Naive thymus-derived CD8-positive, alpha-beta T cell (primary cell): ENCODE results near the gene RPL5. TPM values are rescaled to one million over a fixed set of nuclear protein-coding genes. Genes with fewer than 3 reads are reported as not detected.

Experiments used
- ATAC-seq, 2 donors: fragments of 150-1000 bp; cut with Tn5 transposase in 1 of 2; sonication (Bioruptor Pico), chemical (Tn5 transposase) in 1 of 2; 1 replicate in 1 of 2; 2 replicates in 1 of 2; pipeline ENCODE4 v1.10.0; 2021; ENCODE audit warnings: mild to moderate bottlenecking in 2 of 2, moderate library complexity in 2 of 2
- POLR2A ChIA-PET: fragments of 350-600 bp; sonication (Branson Sonifier 250); formaldehyde crosslinking; loops from one replicate; lab custom pipeline; 2021; ENCODE audit warnings: antibody characterized with exemption; lab: Charles Lee
- DNase-seq, 10 donors: peaks; one replicate each; pipeline versions ENCODE4 v3.0.0 to v3.0.0-alpha.2; 2020 to 2022
- H3K27ac Mint-ChIP-seq, 10 donors: one replicate each; pipeline ENCODE4 v1.8.0; 2020 to 2022; ENCODE audit warnings: mild to moderate bottlenecking in 10 of 10, mixed read lengths in 10 of 10, moderate library complexity in 4 of 10, inconsistent platforms in 1 of 10
- H3K27me3 Mint-ChIP-seq, 5 donors: one replicate each; pipeline ENCODE4 v1.8.0; 2021 to 2022; ENCODE audit warnings: mixed read lengths in 5 of 5
- H3K36me3 Mint-ChIP-seq, 3 donors: one replicate each; pipeline ENCODE4 v1.8.0; 2020 to 2022; ENCODE audit warnings: mixed read lengths in 3 of 3, mild to moderate bottlenecking in 2 of 3, inconsistent platforms in 1 of 3
- H3K4me1 Mint-ChIP-seq, 4 donors: one replicate each; pipeline ENCODE4 v1.8.0; 2021 to 2022; ENCODE audit warnings: mixed read lengths in 4 of 4
- H3K4me3 Mint-ChIP-seq, 10 donors: one replicate each; pipeline ENCODE4 v1.8.0; 2020 to 2022; ENCODE audit warnings: mild to moderate bottlenecking in 10 of 10, mixed read lengths in 10 of 10, moderate library complexity in 6 of 10, inconsistent platforms in 1 of 10
- H3K9me3 Mint-ChIP-seq, 9 donors: one replicate each; pipeline ENCODE4 v1.8.0; 2020 to 2022; ENCODE audit warnings: mixed read lengths in 9 of 9, mild to moderate bottlenecking in 3 of 9, inconsistent platforms in 1 of 9, moderate library complexity in 1 of 9
- polyA plus RNA-seq, 3 donors: library from polyadenylated mRNA; unstranded; fragments of 300-500 nt; fragmentation: Illumina TruSeq; gene quantifications; one replicate each; pipeline ENCODE4 v1.2.3, GENCODE V29; 2021
- total RNA-seq, 8 experiments: library from RNA in 2 of 8; stranded (reverse) in 2 of 8; gene quantifications; one replicate each; pipeline ENCODE4 v1.2.3 and lab custom pipeline; 2021 to 2026

RPL5 gene
- total and polyA plus RNA-seq, 5 experiments from 2014 or later: 1,607 to 3,560 (median 3,250) TPM

GRCh38 chr1:92826792-92827191, 5.0 kb upstream of the RPL5 start:
- Mint-ChIP-seq H3K9me3 (no peaks in the 10 kb centered on the region), H3K27ac (no peak overlapping the region), H3K36me3 (peaks cover 0 to under 1% (median under 1%) of the 10 kb centered on the region in 3 donors), H3K27me3 (no peaks in the 10 kb centered on the region), H3K4me1 (peaks cover under 1 to 4% (median 2%) of the 10 kb centered on the region in 4 donors), H3K4me3 (no peak overlapping the region)
- DNase-seq: no peak
- POLR2A ChIA-PET: no interaction called here
- no peak for ATAC-seq

DNA sequence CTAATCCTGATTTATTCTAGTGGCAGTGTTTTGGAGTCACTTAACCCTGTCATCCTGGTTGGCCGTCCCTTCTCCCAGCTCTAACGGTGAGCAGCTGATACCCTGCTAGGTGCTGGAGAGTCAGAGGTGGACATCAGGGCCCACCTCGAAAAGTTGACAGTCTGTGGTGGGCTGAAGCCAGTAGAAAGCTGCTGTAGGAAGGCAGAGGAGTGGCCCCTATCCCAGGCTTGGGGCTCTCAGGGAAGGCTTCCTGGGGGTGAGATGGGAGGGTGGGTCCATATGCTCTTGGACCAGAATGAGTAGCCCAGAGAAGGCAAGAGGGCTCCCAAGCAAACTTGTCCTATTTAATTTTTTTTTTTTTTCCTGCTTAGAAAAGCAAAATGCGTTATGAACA, 475 bp upstream of the RPL5 start:
- DNase-seq (no peak), ATAC-seq (no peak)
- H3K36me3 Mint-ChIP-seq: peaks cover 5 to 42% (median 23%) of the 10 kb centered on the region in 3 donors
- no peaks in the 10 kb centered on the region for H3K9me3 Mint-ChIP-seq
- H3K4me1 Mint-ChIP-seq: peaks cover 18 to 47% (median 44%) of the 10 kb centered on the region in 4 donors
- peak overlapping the region; percentile 18 to 100 (median 98) for H3K4me3 Mint-ChIP-seq
- H3K27me3 Mint-ChIP-seq: no peaks in the 10 kb centered on the region
- POLR2A ChIA-PET: interaction anchor here (0.6 to 2.6 kb wide), 11 partner anchors 9 to 1807 kb away, joined by 3 to 34 read pairs (median 4); partner anchors contain the start of genes DIPK1A, DR1 and TMED5
- peak overlapping the region in 5 of 10 donors; percentile 96 to 100 (median 97) for H3K27ac Mint-ChIP-seq

- Mint-ChIP-seq H3K27ac (peak overlapping the region; percentile 96 to 100 (median 98)), H3K36me3 (peaks cover 5 to 55% (median 25%) of the 10 kb centered on the region in 3 donors), H3K4me3 (peak overlapping the region; percentile 94 to 100 (median 98)), H3K9me3 (no peaks in the 10 kb centered on the region), H3K4me1 (peaks cover 21 to 60% (median 55%) of the 10 kb centered on the region in 4 donors), H3K27me3 (no peaks in the 10 kb centered on the region)
- POLR2A ChIA-PET: interaction anchor here (0.8 to 2.6 kb wide), 15 partner anchors 8 to 752 kb away, joined by 3 to 34 read pairs (median 4); partner anchors contain the start of genes DIPK1A, DR1, EVI5 and MTF2
- no peak for DNase-seq
- ATAC-seq: peak; percentile 5 to 10
These were observed 786 bp downstream of the RPL5 start for GRCh38 chr1:92832537-92833114.

DNA sequence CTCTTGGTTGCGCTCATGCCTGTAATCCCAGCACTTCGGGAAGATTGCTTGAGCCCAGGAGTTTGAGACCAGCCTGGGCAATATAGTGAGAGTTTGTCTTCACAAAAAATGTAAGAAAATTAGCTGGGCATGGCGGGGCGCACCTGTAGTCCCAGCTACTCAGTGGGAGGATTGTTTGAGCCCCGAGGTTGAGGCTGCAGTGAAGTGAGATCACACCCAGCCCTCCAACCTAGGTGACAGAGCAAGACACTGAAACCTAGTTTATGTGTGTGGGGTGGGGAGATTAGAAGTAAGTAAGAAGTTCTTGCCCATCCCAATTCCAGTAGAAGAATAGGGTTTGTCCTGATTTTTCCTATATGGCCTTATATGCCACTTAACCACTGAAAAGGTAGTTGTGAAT, 2.0 kb downstream of the RPL5 start:
- no peaks in the 10 kb centered on the region for H3K27me3 Mint-ChIP-seq
- no peaks in the 10 kb centered on the region for H3K9me3 Mint-ChIP-seq
- DNase-seq (no peak), ATAC-seq (no peak)
- H3K4me3 Mint-ChIP-seq: peak overlapping the region; percentile 94 to 100 (median 98)
- H3K4me1 Mint-ChIP-seq: peaks cover 26 to 72% (median 68%) of the 10 kb centered on the region in 4 donors
- peak overlapping the region; percentile 96 to 100 (median 98) for H3K27ac Mint-ChIP-seq
- H3K36me3 Mint-ChIP-seq: peaks cover 5 to 67% (median 25%) of the 10 kb centered on the region in 3 donors
- POLR2A ChIA-PET: no interaction called here

DNA sequence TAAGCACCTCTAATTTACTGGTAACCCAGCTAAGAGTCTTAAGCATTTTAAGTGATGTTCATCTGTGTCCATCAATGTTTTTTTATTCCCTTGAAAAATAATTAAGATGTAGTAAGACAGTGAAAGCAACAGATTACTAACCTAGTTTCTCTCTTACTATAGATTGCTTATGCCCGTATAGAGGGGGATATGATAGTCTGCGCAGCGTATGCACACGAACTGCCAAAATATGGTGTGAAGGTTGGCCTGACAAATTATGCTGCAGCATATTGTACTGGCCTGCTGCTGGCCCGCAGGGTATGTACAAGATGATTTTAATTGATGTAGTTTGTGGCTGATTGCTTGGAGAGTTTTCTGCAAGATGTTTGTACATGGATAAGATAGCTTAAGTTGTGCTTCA, 2.8 kb downstream of the RPL5 start:
- H3K4me3 Mint-ChIP-seq: peak overlapping the region; percentile 29 to 100 (median 98)
- peaks cover 26 to 79% (median 74%) of the 10 kb centered on the region in 4 donors for H3K4me1 Mint-ChIP-seq
- H3K27me3 Mint-ChIP-seq: no peaks in the 10 kb centered on the region
- DNase-seq: no peak
- peak overlapping the region; percentile 96 to 100 (median 98) for H3K27ac Mint-ChIP-seq
- ATAC-seq: no peak
- no peaks in the 10 kb centered on the region for H3K9me3 Mint-ChIP-seq
- H3K36me3 Mint-ChIP-seq: peaks cover 5 to 75% (median 25%) of the 10 kb centered on the region in 3 donors
- POLR2A ChIA-PET: interaction anchor here (0.7 kb wide), 1 partner anchor 127 kb away, joined by 4 read pairs; no protein-coding TSS in a partner anchor

GRCh38 chr1:92837062-92837461, 5.2 kb downstream of the RPL5 start:
- Mint-ChIP-seq H3K9me3 (no peaks in the 10 kb centered on the region), H3K27me3 (no peaks in the 10 kb centered on the region), H3K36me3 (peaks cover 6 to 95% (median 33%) of the 10 kb centered on the region in 3 donors), H3K27ac (peak overlapping the region in 8 of 10 donors; percentile 3 to 84 (median 64)), H3K4me1 (peaks cover 28 to 88% (median 81%) of the 10 kb centered on the region in 4 donors), H3K4me3 (peak overlapping the region in 8 of 10 donors; percentile 2 to 73 (median 38))
- ATAC-seq: no peak
- no peak for DNase-seq
- POLR2A ChIA-PET: interaction anchor here (0.6 kb wide), 1 partner anchor 8 kb away, joined by 8 read pairs; no protein-coding TSS in a partner anchor

DNA sequence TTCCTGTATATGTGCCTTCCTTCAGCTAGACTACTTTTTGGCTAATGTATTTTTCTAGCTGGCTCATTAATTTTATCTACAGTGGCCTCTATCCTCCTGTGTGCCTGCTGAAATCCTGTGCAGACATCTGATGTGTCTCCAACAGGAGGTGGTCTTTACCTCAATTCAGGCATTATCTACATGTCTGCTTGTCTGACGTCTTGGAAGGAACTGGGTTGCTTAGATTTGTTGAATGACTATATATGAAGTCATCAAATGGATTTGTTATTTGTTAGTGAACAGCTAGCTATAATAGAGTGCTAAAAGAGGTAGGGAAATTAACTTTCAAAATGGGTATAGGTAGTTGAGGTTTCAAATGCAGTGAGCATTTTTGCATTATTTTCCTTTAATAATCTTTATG, 6.7 kb downstream of the RPL5 start:
- Mint-ChIP-seq H3K27me3 (no peaks in the 10 kb centered on the region), H3K4me3 (peak overlapping the region in 7 of 10 donors; percentile 11 to 67 (median 25)), H3K9me3 (no peaks in the 10 kb centered on the region), H3K36me3 (peaks cover 3 to 99% (median 36%) of the 10 kb centered on the region in 3 donors), H3K4me1 (peaks cover 26 to 75% (median 70%) of the 10 kb centered on the region in 4 donors), H3K27ac (peak overlapping the region; percentile 17 to 84 (median 60))
- no peak for DNase-seq
- POLR2A ChIA-PET: interaction anchor here (0.6 to 0.9 kb wide), 3 partner anchors 9 to 124 kb away, joined by 3 to 4 read pairs (median 4); no protein-coding TSS in a partner anchor
- ATAC-seq: peak in 1 of 2 donors; percentile 16

- Mint-ChIP-seq H3K4me3 (peak overlapping the region in 6 of 10 donors; percentile 18 to 50 (median 23)), H3K27ac (peak overlapping the region in 9 of 10 donors; percentile 25 to 84 (median 63)), H3K4me1 (peaks cover 22 to 66% (median 61%) of the 10 kb centered on the region in 4 donors), H3K27me3 (no peaks in the 10 kb centered on the region), H3K9me3 (no peaks in the 10 kb centered on the region), H3K36me3 (peaks cover 3 to 99% (median 43%) of the 10 kb centered on the region in 3 donors)
- DNase-seq: no peak
- no peak for ATAC-seq
- POLR2A ChIA-PET: interaction anchor here (0.7 to 0.9 kb wide), 2 partner anchors 8 to 121 kb away, joined by 3 to 4 read pairs; no protein-coding TSS in a partner anchor
These were observed 7.6 kb downstream of the RPL5 start for GRCh38 chr1:92839442-92839841.

- no peak for ATAC-seq
- H3K4me3 Mint-ChIP-seq: peak overlapping the region in 2 of 10 donors; percentile 14 to 15
These were observed 8.8 kb downstream of the RPL5 start for GRCh38 chr1:92840600-92840999.

DNA sequence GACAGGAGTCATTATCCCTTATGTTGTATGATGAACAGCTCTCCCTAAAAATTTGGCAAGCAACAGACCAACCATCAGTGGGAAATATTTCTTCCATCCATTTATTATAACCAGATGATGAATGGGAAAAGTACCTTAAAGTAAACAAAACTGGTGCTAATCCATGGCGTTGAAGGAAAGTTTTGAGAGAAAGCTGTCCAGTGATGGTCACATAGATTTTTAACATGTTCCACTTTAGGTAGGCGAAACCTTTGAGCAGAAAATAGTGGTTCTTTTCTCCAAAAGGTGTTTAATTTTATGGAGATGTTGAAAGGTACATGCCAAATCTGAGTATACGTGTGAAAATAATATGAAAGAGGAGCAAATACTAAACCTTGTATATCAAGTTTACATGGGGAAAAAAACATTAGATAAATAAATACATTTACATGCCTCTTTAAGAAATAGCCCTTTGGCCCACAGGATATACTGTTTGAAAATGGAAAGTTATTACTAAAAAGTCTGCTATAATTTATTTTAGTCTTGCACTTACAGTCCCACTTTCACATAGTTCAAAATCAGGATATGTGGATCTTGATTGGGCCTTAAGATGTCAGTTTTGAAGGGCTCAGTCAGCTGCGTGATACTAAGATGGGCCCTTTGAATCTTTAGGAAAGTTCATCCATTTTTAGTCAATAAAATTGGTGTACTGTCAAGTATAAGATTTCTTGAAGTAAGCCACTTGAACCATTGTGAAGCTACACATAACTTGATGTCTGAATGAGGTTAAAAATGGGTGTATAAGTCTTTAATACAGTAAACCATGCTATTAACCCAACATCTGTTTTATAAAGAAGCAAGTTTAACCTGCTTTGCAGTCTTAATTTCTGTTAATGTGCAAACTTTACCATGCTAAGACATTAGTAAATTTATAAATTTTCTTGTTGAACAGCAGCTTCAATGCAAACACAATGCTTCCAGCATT, 10.5 kb downstream of the RPL5 start:
- H3K4me3 Mint-ChIP-seq: no peak overlapping the region
- no peaks in the 10 kb centered on the region for H3K27me3 Mint-ChIP-seq
- POLR2A ChIA-PET: no interaction called here
- H3K4me1 Mint-ChIP-seq: peaks cover 11 to 38% (median 33%) of the 10 kb centered on the region in 4 donors
- peak overlapping the region in 2 of 10 donors; percentile 27 to 31 for H3K27ac Mint-ChIP-seq
- DNase-seq (no peak), ATAC-seq (no peak)
- no peaks in the 10 kb centered on the region for H3K9me3 Mint-ChIP-seq
- H3K36me3 Mint-ChIP-seq: peaks cover 3 to 89% (median 24%) of the 10 kb centered on the region in 3 donors

More at GRCh38 chr1:92840600-92840999, 8.8 kb downstream of the RPL5 start:
- POLR2A ChIA-PET: interaction anchor here (0.7 to 1.2 kb wide), 2 partner anchors 9 to 1080 kb away, joined by 5 to 6 read pairs; partner anchors contain the start of gene RPL5
- no peaks in the 10 kb centered on the region for H3K27me3 Mint-ChIP-seq
- peak overlapping the region in 9 of 10 donors; percentile 3 to 73 (median 59) for H3K27ac Mint-ChIP-seq
- peaks cover 3 to 93% (median 33%) of the 10 kb centered on the region in 3 donors for H3K36me3 Mint-ChIP-seq
- no peak for DNase-seq
- no peaks in the 10 kb centered on the region for H3K9me3 Mint-ChIP-seq
- peaks cover 14 to 54% (median 50%) of the 10 kb centered on the region in 4 donors for H3K4me1 Mint-ChIP-seq

DNA sequence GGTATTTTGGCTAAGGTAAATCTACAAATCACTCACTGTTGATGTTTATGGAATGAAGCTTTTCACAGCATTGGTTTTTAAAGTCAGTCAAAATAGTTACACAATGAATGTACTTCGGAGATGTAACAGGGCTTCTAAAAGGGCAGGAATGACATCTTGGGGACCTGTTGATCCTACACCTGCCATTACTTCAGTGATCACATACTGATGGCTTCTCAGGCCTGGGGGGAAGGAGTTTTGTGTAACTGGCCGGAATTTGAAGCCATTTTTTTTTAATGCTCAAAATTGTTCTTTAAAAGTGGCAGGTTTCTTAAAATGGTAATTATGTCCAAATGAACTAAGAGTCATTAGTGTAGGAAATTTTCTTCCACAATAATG, 11.2 kb downstream of the RPL5 start:
- ATAC-seq (no peak), DNase-seq (no peak)
- Mint-ChIP-seq H3K4me1 (peaks cover 8 to 31% (median 27%) of the 10 kb centered on the region in 4 donors), H3K27me3 (no peaks in the 10 kb centered on the region), H3K27ac (peak overlapping the region in 5 of 10 donors; percentile 27 to 69 (median 34)), H3K9me3 (no peaks in the 10 kb centered on the region), H3K4me3 (no peak overlapping the region), H3K36me3 (peaks cover 3 to 82% (median 24%) of the 10 kb centered on the region in 3 donors)
- POLR2A ChIA-PET: no interaction called here
